ENCODE measurements around the gene RNF224. TPM values are rescaled to one million over a fixed set of nuclear protein-coding genes. Genes with fewer than 3 reads are reported as not detected.

The RNF224 gene
- total and polyA plus RNA-seq, 2 of the 13 experiments (the other 11 are each of a cell fraction or from before 2014, with no cell fraction given), result 0.09 TPM; not detected in 1

GRCh38 chr9:137241490-137242268, 14.4 kb downstream of the RNF224 start (continued):
- TF ChIP-seq POGK (CRISPR knock-in tag; conservative IDR thresholded peaks at IDR 0.05) (peak; percentile 63; the same call in 1 of the 2 replicates), RAD21 (CRISPR knock-in tag; IDR thresholded peaks at IDR 0.05) (peak; percentile 37; the same call in 1 of the 2 replicates), PCBP2 (optimal IDR thresholded peaks at IDR 0.05; ENCODE audit: low read depth, low read length, poor library complexity, severe bottlenecking) (no peak), ZNF605 (CRISPR knock-in tag; IDR thresholded peaks at IDR 0.05) (peak; percentile 88), ZNF609 (CRISPR knock-in tag; IDR thresholded peaks at IDR 0.05; ENCODE audit: borderline replicate concordance) (no peak), NR2F6 (IDR thresholded peaks at IDR 0.05) (peak; percentile 72), NR2F6 (CRISPR knock-in tag; IDR thresholded peaks at IDR 0.05) (peak; percentile 66), HMG20B (CRISPR knock-in tag; conservative IDR thresholded peaks at IDR 0.05) (no peak), MXD4 (CRISPR knock-in tag; IDR thresholded peaks at IDR 0.05) (0 out of 2 replicates have a peak, but pooled peaks have one; percentile 44), ESRRA (CRISPR knock-in tag; IDR thresholded peaks at IDR 0.05; ENCODE audit: low read depth) (peak; percentile 88; the same call in 1 of the 2 replicates), TMF1 (CRISPR knock-in tag; IDR thresholded peaks at IDR 0.05; ENCODE audit: low read depth) (no peak; the same call in 1 of the 2 replicates), ARID2 (CRISPR knock-in tag; IDR thresholded peaks at IDR 0.05; ENCODE audit: borderline replicate concordance) (no peak), ZNF777 (CRISPR knock-in tag; IDR thresholded peaks at IDR 0.05) (peak; percentile 39), ZNF7 (CRISPR knock-in tag; IDR thresholded peaks at IDR 0.05) (no peak), ZNF672 (CRISPR knock-in tag; IDR thresholded peaks at IDR 0.05) (peak; percentile 28; the same call in 1 of the 2 replicates), SUZ12 (IDR thresholded peaks at IDR 0.05; ENCODE audit: low read depth, low read length) (no peak), BCLAF1 (IDR thresholded peaks at IDR 0.05) (no peak), ZFX (CRISPR knock-in tag; IDR thresholded peaks at IDR 0.05; ENCODE audit: low read depth) (no peak), NR2F2 (IDR thresholded peaks at IDR 0.05; ENCODE audit: borderline replicate concordance, low read depth) (no peak)
